IPS-20b (cell line): ENCODE data around the gene DNAL4.

Experiments used
- H3K27ac ChIP-seq: one replicate; pipeline ENCODE4 v1.5.1; 2013; ENCODE audit warnings: low read length
- H3K27me3 ChIP-seq: 2 replicates; pipeline ENCODE4 v1.6.1; 2013; ENCODE audit warnings: mild to moderate bottlenecking, low read length, inconsistent platforms; ENCODE audit not compliant: insufficient read depth
- H3K36me3 ChIP-seq: 2 replicates; pipeline ENCODE4 v1.6.1; 2013; ENCODE audit warnings: low read depth, mild to moderate bottlenecking, inconsistent platforms, low read length, moderate library complexity; ENCODE audit not compliant: insufficient read depth
- H3K4me1 ChIP-seq: 2 replicates; pipeline ENCODE4 v1.6.1; 2013; ENCODE audit warnings: mild to moderate bottlenecking, control low read depth, inconsistent platforms, low read length, moderate library complexity; ENCODE audit not compliant: insufficient read depth
- H3K4me3 ChIP-seq: 2 replicates; pipeline ENCODE4 v1.5.1; 2013; ENCODE audit warnings: mild to moderate bottlenecking, low read length, inconsistent platforms
- H3K9ac ChIP-seq: 2 replicates; pipeline ENCODE4 v1.6.1; 2013; ENCODE audit warnings: low read depth, mild to moderate bottlenecking, inconsistent platforms, low read length, moderate library complexity
- H3K9me3 ChIP-seq: 2 replicates; pipeline ENCODE4 v1.6.1; 2013; ENCODE audit warnings: mild to moderate bottlenecking, low read depth, low read length, inconsistent platforms; ENCODE audit not compliant: insufficient read depth

DNAL4 gene

GRCh38 chr22:38793721-38794466 is at the start of gene DNAL4:
Gene DNAL4 (minus strand): TSS chr22:38794143. CDS start chr22:38782731, 11,412 bp downstream.
- no peaks in the 10 kb centered on the region for H3K9me3 ChIP-seq
- no peak within 1 kb of the TSS for H3K27ac ChIP-seq
- H3K4me1 ChIP-seq = peaks cover 4% of the 10 kb centered on the region; the same call in 1 of the 2 replicates
- H3K27me3 ChIP-seq = peaks cover 18% of the 10 kb centered on the region
- H3K36me3 ChIP-seq = no peaks in the 10 kb centered on the region; the same call in 1 of the 2 replicates
- peak within 1 kb of the TSS; percentile 71; the same call in 1 of the 2 replicates for H3K9ac ChIP-seq
- peak within 1 kb of the TSS; percentile 85 for H3K4me3 ChIP-seq

GRCh38 chr22:38843201-38843656 is 49.3 kb upstream of the DNAL4 start:
- Histone ChIP-seq H3K9me3 (no peaks in the 10 kb centered on the region), H3K27ac (no peak overlapping the region), H3K27me3 (peaks cover 71% of the 10 kb centered on the region), H3K9ac (peak overlapping the region; percentile 37; the same call in 1 of the 2 replicates), H3K36me3 (no peaks in the 10 kb centered on the region), H3K4me1 (no peaks in the 10 kb centered on the region), H3K4me3 (peak overlapping the region; percentile 61; the same call in 1 of the 2 replicates)

DNA sequence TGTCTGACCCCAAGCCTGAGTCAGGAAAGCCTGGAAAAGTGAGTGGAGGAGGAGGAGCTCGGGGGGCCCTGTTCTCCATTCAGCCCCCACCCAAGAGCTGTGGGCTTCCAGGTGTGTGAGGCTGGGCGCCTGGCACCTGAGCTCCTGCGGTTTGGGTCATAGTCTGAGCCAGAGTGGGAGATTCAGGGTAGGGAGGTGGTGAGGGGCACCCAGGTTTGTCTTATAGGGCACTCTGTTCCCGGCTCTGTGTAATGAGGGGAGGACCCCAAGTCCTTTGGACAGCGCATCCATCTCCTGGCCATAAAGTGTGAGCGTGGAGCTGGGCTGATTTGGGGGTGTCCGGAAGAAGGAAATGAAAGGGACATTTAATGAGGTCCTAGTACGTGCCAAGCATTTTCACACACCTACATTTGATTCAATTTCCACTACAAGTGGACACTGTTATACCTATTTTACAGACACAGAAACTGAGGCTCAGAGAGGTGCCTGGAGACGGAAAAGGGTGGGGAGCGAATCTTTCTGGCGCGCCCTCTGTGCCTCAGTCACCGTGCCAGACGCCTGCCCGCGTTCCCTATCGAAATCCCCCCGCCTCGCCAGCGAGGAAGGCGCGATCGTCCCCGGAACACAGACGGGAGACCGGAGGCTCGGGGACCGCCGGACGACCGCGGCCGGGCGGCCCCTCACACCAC is 48.7 kb upstream of the DNAL4 start:
- H3K9me3 ChIP-seq = no peaks in the 10 kb centered on the region
- H3K4me1 ChIP-seq = no peaks in the 10 kb centered on the region
- no peak overlapping the region for H3K27ac ChIP-seq
- no peaks in the 10 kb centered on the region for H3K36me3 ChIP-seq
- H3K4me3 ChIP-seq = peak overlapping the region; percentile 61
- H3K9ac ChIP-seq = peak overlapping the region; percentile 37; the same call in 1 of the 2 replicates
- H3K27me3 ChIP-seq = peaks cover 69% of the 10 kb centered on the region

DNA sequence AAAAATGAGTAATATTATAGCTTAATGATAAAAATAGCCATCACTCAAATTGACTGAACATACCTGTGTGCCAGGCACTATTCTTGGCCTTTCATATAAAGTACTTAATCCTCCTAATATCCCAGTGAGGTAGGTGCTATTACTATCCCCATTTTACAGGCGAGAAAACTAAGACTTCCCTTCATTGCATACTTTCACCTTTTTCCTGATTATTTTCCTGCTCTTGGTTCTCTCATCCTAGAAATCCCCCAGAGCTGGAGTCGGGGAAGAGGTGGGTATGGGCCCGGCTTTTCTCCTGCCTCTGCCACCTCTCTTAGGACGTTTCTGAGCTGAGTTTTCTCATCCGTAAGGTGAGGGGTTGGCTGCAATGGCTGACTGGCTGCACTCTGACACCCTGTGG is 47.7 kb upstream of the DNAL4 start:
- H3K27ac ChIP-seq = no peak overlapping the region
- no peaks in the 10 kb centered on the region for H3K36me3 ChIP-seq
- H3K4me1 ChIP-seq = no peaks in the 10 kb centered on the region
- no peaks in the 10 kb centered on the region for H3K9me3 ChIP-seq
- no peak overlapping the region for H3K9ac ChIP-seq
- H3K4me3 ChIP-seq = no peak overlapping the region
- H3K27me3 ChIP-seq = peaks cover 65% of the 10 kb centered on the region

DNA sequence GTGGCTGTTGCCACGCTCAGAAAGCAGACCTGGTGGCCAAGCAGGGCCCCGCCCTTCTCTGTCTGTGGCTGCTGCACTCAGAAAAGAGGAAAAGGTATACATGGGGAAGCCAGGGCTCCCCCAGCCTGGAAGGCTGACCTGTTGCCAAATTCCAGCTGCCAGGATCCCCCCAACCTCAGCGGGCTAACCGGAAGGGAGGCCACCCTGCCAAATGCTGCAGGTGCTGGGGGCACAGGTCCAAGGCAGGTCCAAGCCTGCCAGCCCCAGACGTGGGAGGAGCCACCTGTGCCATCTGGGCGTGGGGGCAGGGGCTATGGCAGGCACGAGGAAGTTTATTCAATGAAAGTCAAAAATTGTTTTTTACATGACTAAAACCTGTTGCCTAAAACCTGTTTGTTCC is 47.3 kb upstream of the DNAL4 start:
- Histone ChIP-seq H3K4me1 (peaks cover 3% of the 10 kb centered on the region; the same call in 1 of the 2 replicates), H3K36me3 (no peaks in the 10 kb centered on the region), H3K9ac (no peak overlapping the region), H3K9me3 (no peaks in the 10 kb centered on the region), H3K27ac (no peak overlapping the region), H3K27me3 (peaks cover 65% of the 10 kb centered on the region), H3K4me3 (no peak overlapping the region)

GRCh38 chr22:38840129-38840528 is 46.2 kb upstream of the DNAL4 start:
- no peak overlapping the region for H3K9ac ChIP-seq
- peaks cover 60% of the 10 kb centered on the region for H3K27me3 ChIP-seq
- H3K4me3 ChIP-seq = no peak overlapping the region
- H3K4me1 ChIP-seq = peaks cover 7% of the 10 kb centered on the region; the same call in 1 of the 2 replicates
- no peak overlapping the region for H3K27ac ChIP-seq
- no peaks in the 10 kb centered on the region for H3K9me3 ChIP-seq
- H3K36me3 ChIP-seq = no peaks in the 10 kb centered on the region

- no peaks in the 10 kb centered on the region for H3K9me3 ChIP-seq
- no peak overlapping the region for H3K4me3 ChIP-seq
- H3K9ac ChIP-seq = no peak overlapping the region
- peaks cover 7% of the 10 kb centered on the region; the same call in 1 of the 2 replicates for H3K4me1 ChIP-seq
- no peak overlapping the region for H3K27ac ChIP-seq
- no peaks in the 10 kb centered on the region for H3K36me3 ChIP-seq
- H3K27me3 ChIP-seq = peaks cover 56% of the 10 kb centered on the region
Measured at GRCh38 chr22:38839686-38840085, 45.7 kb upstream of the DNAL4 start.

- H3K4me3 ChIP-seq = no peak overlapping the region
Measured at GRCh38 chr22:38837414-38837928, 43.5 kb upstream of the DNAL4 start.

DNA sequence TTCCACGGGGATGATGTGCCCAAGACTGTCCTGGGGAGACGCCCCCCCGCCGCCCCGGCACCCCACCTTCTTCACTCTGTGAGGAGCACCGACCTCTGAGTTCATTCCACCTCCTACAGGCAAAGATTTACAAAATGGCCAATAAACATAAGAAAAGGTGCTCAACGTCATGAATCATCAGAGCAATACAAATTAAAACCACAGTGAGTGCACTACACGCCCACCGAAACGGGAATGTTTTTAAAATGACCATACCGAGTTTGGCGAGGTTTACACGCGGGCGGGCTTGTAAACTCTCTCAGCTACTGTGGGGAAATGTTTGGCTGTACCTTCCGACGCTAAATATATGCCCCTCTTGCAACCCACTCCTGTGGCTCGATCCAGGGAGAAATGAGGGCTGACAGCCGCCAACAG is 42.0 kb upstream of the DNAL4 start:
- Histone ChIP-seq H3K4me3 (0 out of 2 replicates have a peak overlapping the region, but pooled peaks have one; percentile 14), H3K9me3 (no peaks in the 10 kb centered on the region), H3K27me3 (peaks cover 24% of the 10 kb centered on the region), H3K4me1 (peaks cover 7% of the 10 kb centered on the region; the same call in 1 of the 2 replicates), H3K9ac (no peak overlapping the region), H3K36me3 (no peaks in the 10 kb centered on the region), H3K27ac (no peak overlapping the region)

More at GRCh38 chr22:38837414-38837928, 43.5 kb upstream of the DNAL4 start:
- no peak overlapping the region for H3K9ac ChIP-seq
- H3K9me3 ChIP-seq = no peaks in the 10 kb centered on the region
- no peaks in the 10 kb centered on the region for H3K36me3 ChIP-seq
- H3K27ac ChIP-seq = no peak overlapping the region
- peaks cover 40% of the 10 kb centered on the region for H3K27me3 ChIP-seq
- H3K4me1 ChIP-seq = peaks cover 7% of the 10 kb centered on the region; the same call in 1 of the 2 replicates

DNA sequence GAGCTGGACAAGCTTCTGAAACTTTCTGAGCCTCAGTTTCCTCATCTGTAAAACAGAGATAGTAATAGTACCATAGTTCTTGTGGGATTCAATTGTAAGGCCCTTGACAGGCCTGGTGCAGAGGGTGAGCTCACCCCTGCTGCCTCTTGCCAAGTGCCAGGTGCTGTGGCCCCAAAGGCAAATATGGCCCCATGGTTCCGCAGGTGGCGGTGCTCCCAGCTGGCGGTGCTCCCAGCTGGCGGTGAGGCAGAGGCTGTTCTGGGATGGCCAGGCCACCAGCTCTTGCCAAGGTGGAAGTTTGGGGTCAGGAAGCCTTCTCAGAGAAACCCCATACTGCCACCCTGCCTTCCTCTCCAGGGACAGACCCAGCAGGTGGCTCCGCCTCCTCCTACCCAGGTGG is 41.0 kb upstream of the DNAL4 start:
- H3K9ac ChIP-seq = no peak overlapping the region
- no peak overlapping the region for H3K27ac ChIP-seq
- H3K4me1 ChIP-seq = peaks cover 7% of the 10 kb centered on the region; the same call in 1 of the 2 replicates
- no peak overlapping the region for H3K4me3 ChIP-seq
- no peaks in the 10 kb centered on the region for H3K36me3 ChIP-seq
- H3K9me3 ChIP-seq = no peaks in the 10 kb centered on the region
- H3K27me3 ChIP-seq = peaks cover 15% of the 10 kb centered on the region; the same call in 1 of the 2 replicates

- peaks cover 7% of the 10 kb centered on the region; the same call in 1 of the 2 replicates for H3K4me1 ChIP-seq
- no peak overlapping the region for H3K27ac ChIP-seq
- H3K9ac ChIP-seq = no peak overlapping the region
- H3K4me3 ChIP-seq = no peak overlapping the region
- no peaks in the 10 kb centered on the region for H3K9me3 ChIP-seq
- no peaks in the 10 kb centered on the region for H3K36me3 ChIP-seq
- H3K27me3 ChIP-seq = peaks cover 10% of the 10 kb centered on the region; the same call in 1 of the 2 replicates
Measured at GRCh38 chr22:38834215-38834953, 40.4 kb upstream of the DNAL4 start.
